ENCODE data around the gene SECTM1.
A peak's percentile ranks its signal among the peaks of the same experiment; 100 is the strongest.

Gene SECTM1

DNA sequence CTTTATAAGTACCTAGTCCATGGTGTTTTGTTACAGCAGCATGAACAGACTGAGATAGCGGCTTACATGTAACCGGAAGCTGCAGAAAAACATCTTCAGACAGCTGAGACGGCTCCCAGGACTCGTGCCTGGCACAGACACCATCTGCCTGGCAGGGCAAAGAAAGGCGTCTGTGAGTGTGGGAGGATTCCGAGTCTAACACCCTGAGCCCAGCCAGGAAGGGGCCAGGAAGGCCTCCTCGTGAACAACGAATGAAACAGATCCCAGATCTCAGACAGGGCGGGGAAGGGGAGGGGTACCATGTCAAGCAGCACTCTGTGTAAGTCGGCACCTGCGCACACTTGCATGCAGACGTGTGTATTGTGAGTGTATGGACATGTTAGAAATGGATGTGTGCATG, 55.7 kb downstream of the SECTM1 start:
- DNase-seq, result no peak

DNA sequence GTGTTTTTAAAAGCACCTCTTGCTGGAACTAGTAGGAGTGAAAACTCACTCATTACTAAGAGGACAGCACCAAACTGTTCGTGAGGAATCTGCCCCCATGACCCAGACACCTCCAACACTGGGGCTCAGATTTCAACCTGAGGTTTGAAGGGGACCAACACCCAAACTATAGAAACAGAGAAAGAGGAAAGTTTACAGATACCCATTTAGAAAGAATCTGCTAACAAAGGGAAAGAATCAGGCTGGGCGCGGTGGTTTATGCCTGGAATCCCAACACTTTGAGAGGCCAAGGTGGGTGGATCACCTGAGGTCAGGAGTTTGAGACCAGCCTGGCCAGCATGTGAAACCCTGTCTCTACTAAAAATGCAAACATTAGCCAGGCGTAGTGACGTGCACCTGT, 56.6 kb downstream of the SECTM1 start:
- DNase-seq, result no peak

GRCh38 chr17:82275326-82275725, 58.2 kb downstream of the SECTM1 start:
- no peak for DNase-seq

DNA sequence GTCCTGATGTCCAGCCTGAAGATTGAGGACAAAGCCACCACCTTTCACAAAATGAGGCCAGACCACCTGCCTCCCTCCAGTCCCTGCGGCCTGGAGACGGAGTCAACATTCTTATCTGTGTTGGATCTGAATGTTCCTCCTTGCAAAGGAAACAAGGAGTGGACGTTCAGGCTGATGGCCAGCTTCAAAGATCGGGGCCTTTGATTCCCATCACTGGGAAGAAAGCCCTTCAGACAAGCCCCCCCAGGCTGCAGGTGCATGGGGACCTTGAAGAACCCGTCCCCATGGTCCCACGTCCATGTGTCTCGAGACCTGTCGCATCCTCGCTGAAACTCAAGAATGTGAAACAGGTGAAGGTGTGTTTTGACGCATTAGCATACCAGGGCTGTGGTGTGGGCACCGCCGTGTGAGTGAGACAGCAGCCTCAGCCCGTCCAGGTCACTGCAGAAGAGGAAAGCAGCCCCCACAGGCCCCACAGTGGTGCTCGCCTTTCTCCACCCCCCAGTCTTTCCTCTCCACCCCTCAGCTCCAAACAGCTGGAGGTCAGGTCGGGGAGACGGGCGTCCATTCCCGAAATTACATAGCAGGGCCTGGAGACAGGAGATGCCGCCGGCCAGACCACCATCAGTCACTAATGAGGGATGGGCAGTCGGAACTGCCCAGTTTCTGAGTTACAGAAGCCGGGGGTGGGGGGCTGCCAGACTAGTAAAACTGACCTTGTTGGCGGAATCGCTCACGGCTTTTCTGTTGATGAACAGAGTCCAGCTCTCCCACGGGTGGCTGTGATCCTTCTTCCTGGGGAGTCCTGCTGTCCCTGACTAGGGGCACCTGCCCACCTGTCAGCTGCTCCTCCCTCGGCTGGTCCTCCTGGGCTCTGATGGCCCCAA, 59.2 kb downstream of the SECTM1 start:
- no peak for DNase-seq

- peak; percentile 83 to 92 (median 86) for DNase-seq
Observed at GRCh38 chr17:82273327-82274133, 60.0 kb downstream of the SECTM1 start, which contains the start of gene CSNK1D. CSNK1D (minus strand) TSS chr17:82273700; CDS start chr17:82273381, 319 bp downstream.

DNA sequence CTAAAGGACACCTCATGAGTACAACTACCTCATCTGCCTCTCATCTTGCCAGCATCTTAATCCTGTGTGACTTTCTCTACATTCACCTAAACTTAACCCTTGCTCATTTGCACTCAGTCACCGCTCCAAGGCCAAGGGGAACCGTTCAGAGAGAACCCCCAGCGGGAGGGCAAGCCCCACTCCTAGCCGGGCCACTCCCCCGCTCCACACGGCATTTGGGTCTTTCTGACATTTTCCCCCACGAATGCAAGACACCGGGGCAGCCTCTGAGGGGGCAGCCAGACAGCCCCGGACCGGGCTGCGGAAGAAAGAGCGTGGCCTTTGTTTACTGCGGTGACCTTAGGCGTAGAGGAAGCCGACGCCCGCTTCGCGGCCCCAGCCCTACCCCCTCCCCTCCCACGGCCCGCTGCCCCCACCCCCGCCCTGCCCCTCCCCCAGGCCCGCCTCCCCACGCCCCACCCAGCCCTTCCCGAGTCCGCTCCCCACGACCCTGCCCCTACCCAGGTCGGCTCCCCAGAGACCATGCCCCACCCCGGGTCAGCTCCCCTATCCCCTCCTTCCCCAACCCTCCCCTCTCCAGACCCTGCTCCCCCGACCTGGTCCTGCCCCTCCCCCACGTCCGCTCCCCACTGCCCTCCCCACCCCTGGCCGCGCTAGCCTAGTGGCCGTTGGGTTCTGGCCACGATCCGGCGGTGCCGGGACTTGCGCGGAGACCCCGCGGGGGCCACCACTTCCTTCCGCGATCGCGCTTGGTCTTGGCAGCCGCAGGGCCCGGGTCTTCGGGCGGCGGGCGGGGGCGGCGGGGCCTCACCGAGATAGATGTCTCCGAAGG, 60.9 kb downstream of the SECTM1 start:
- peak in 1 of 4 experiments; percentile 42 for DNase-seq

GRCh38 chr17:82271401-82271800, 62.2 kb downstream of the SECTM1 start:
- no peak for DNase-seq

Data from activated CD4-positive, CD25-positive, alpha-beta regulatory T cell (primary cell).